ENCODE measurements around the gene ACRBP.
"Not testable (repeated sequence)": the region's sequence is repeated elsewhere in the genome, so short reads cannot be mapped to it uniquely, and the experiment has no call there.

ACRBP gene

GRCh38 chr12:6603095-6603567 is 44.1 kb downstream of the ACRBP start:
- DNase-seq (no peak), ATAC-seq (replicated peaks) (no peak)
- Mint-ChIP-seq H3K9me3 (no peaks in the 10 kb centered on the region), H3K4me1 (peaks cover 33 to 51% of the 10 kb centered on the region in 2 donors), H3K36me3 (peaks cover 56 to 63% of the 10 kb centered on the region in 2 donors), H3K27ac (peak overlapping the region; percentile 92), H3K27me3 (no peaks in the 10 kb centered on the region), H3K4me3 (peak overlapping the region; percentile 50 to 72)

- ATAC-seq (replicated peaks) = no peak
- DNase-seq = no peak
- Mint-ChIP-seq H3K36me3 (peaks cover 62 to 69% of the 10 kb centered on the region in 2 donors), H3K4me3 (peak overlapping the region in 1 of 2 donors; percentile 72), H3K9me3 (no peaks in the 10 kb centered on the region), H3K27me3 (no peaks in the 10 kb centered on the region), H3K4me1 (peaks cover 36 to 51% of the 10 kb centered on the region in 2 donors), H3K27ac (peak overlapping the region; percentile 92)
These were observed 44.7 kb downstream of the ACRBP start for GRCh38 chr12:6602526-6602925.

- H3K9me3 Mint-ChIP-seq; H3K4me3 Mint-ChIP-seq; H3K27me3 Mint-ChIP-seq; DNase-seq; ATAC-seq (replicated peaks): not testable (repeated sequence)
- H3K4me1 Mint-ChIP-seq = peaks cover 7 to 22% of the 10 kb centered on the region in 2 donors
- H3K36me3 Mint-ChIP-seq = peaks cover 67 to 70% of the 10 kb centered on the region in 2 donors
- H3K27ac Mint-ChIP-seq = peak overlapping the region; percentile 51
These were observed 51.6 kb downstream of the ACRBP start for GRCh38 chr12:6595673-6596072.

- Mint-ChIP-seq H3K4me1 (peaks cover 2 to 22% of the 10 kb centered on the region in 2 donors), H3K9me3 (no peaks in the 10 kb centered on the region), H3K4me3 (no peak overlapping the region), H3K36me3 (peaks cover 49 to 69% of the 10 kb centered on the region in 2 donors), H3K27ac (no peak overlapping the region), H3K27me3 (no peaks in the 10 kb centered on the region)
- ATAC-seq (replicated peaks) = no peak
- no peak for DNase-seq
These were observed 55.1 kb downstream of the ACRBP start for GRCh38 chr12:6592087-6592486.
